ENCODE results near the gene COL11A2. TPM values are rescaled to one million over a fixed set of nuclear protein-coding genes. Genes with fewer than 3 reads are reported as not detected.
A peak's percentile ranks its signal among the peaks of the same experiment; 100 is the strongest.

COL11A2 gene
- total RNA-seq, 1 donor from 2014 or later, result 0.11 TPM

- TF ChIP-seq CTCF (IDR thresholded peaks at IDR 0.05), result peak in 2 of 3 experiments; percentile 7 to 11
- DNase-seq (ENCODE audit: low spot score in 2 of 2), result no peak
- intact Hi-C loops (cut with DNase I), result no loop called here
- H3K9me3 ChIP-seq, result no peaks in the 10 kb centered on the region
- H3K27ac ChIP-seq, result no peak overlapping the region
- H3K36me3 ChIP-seq, result no peaks in the 10 kb centered on the region
- H3K4me1 ChIP-seq, result no peaks in the 10 kb centered on the region
- no peak overlapping the region for H3K4me3 ChIP-seq
- H3K27me3 ChIP-seq, result no peaks in the 10 kb centered on the region
Measured at GRCh38 chr6:33123732-33124524, 68.3 kb downstream of the COL11A2 start.

- no peak overlapping the region for H3K27ac ChIP-seq
- H3K36me3 ChIP-seq, result no peaks in the 10 kb centered on the region
- no peak overlapping the region for H3K4me3 ChIP-seq
- no peak for TF ChIP-seq CTCF (IDR thresholded peaks at IDR 0.05)
- H3K27me3 ChIP-seq, result no peaks in the 10 kb centered on the region
- intact Hi-C loops (cut with DNase I), result no loop called here
- H3K4me1 ChIP-seq, result no peaks in the 10 kb centered on the region
- no peak for DNase-seq (ENCODE audit: low spot score in 2 of 2)
- H3K9me3 ChIP-seq, result no peaks in the 10 kb centered on the region
Measured at GRCh38 chr6:33123181-33123580, 69.1 kb downstream of the COL11A2 start.

GRCh38 chr6:33120001-33120400 lies 72.3 kb downstream of the COL11A2 start:
- TF ChIP-seq CTCF (IDR thresholded peaks at IDR 0.05), result no peak
- intact Hi-C loops (cut with DNase I), result no loop called here

GRCh38 chr6:33118525-33119123 lies 73.6 kb downstream of the COL11A2 start:
- no peak overlapping the region for H3K27ac ChIP-seq
- intact Hi-C loops (cut with DNase I), result loop anchor here (1.0 kb wide), 1 partner anchor 130 kb away; no protein-coding TSS in a partner anchor
- no peaks in the 10 kb centered on the region for H3K27me3 ChIP-seq
- no peak overlapping the region for H3K4me3 ChIP-seq
- H3K36me3 ChIP-seq, result no peaks in the 10 kb centered on the region
- no peaks in the 10 kb centered on the region for H3K9me3 ChIP-seq
- peaks cover 0 to 2% of the 10 kb centered on the region in 2 donors for H3K4me1 ChIP-seq
- no peak for DNase-seq (ENCODE audit: low spot score in 2 of 2)
- TF ChIP-seq CTCF (IDR thresholded peaks at IDR 0.05), result peak; percentile 76 to 83 (median 79)

More at GRCh38 chr6:33120001-33120400, 72.3 kb downstream of the COL11A2 start:
- Histone ChIP-seq H3K27ac (no peak overlapping the region), H3K27me3 (no peaks in the 10 kb centered on the region), H3K4me1 (peaks cover 0 to 2% of the 10 kb centered on the region in 2 donors), H3K9me3 (no peaks in the 10 kb centered on the region), H3K4me3 (no peak overlapping the region), H3K36me3 (no peaks in the 10 kb centered on the region)
- DNase-seq (ENCODE audit: low spot score in 2 of 2), result no peak

GRCh38 chr6:33117811-33118277 lies 74.4 kb downstream of the COL11A2 start:
- no peaks in the 10 kb centered on the region for H3K27me3 ChIP-seq
- TF ChIP-seq CTCF (IDR thresholded peaks at IDR 0.05), result no peak
- peaks cover 0 to 2% of the 10 kb centered on the region in 2 donors for H3K4me1 ChIP-seq
- intact Hi-C loops (cut with DNase I), result loop anchor here (1.0 kb wide), 1 partner anchor 130 kb away; no protein-coding TSS in a partner anchor
- no peak overlapping the region for H3K4me3 ChIP-seq
- H3K9me3 ChIP-seq, result no peaks in the 10 kb centered on the region
- H3K27ac ChIP-seq, result no peak overlapping the region
- no peak for DNase-seq (ENCODE audit: low spot score in 2 of 2)
- H3K36me3 ChIP-seq, result no peaks in the 10 kb centered on the region

All from ascending aorta (tissue), 2 donors.